Ishikawa (cell line): Measurements from ENCODE around the gene UHRF1.

Source experiments
- CEBPB ChIP-seq: IDR thresholded peaks from 2 replicates; pipeline ENCODE4 v1.6.1; 2012
- CREB1 ChIP-seq: IDR thresholded peaks from 2 replicates; pipeline ENCODE4 v1.6.1; 2012; ENCODE audit warnings: low read depth
- EGR1 ChIP-seq: IDR thresholded peaks from 2 replicates; pipeline ENCODE4 v1.6.1; 2012
- EP300 ChIP-seq: IDR thresholded peaks from 2 replicates; pipeline ENCODE4 v1.6.1; 2012; ENCODE audit warnings: borderline replicate concordance
- FOXM1 ChIP-seq: IDR thresholded peaks from 2 replicates; pipeline ENCODE4 v1.6.1; 2012; ENCODE audit warnings: low read depth, borderline replicate concordance
- MAX ChIP-seq: IDR thresholded peaks from 2 replicates; pipeline ENCODE4 v1.6.1; 2012
- NFIC ChIP-seq: IDR thresholded peaks from 2 replicates; pipeline ENCODE4 v1.6.1; 2012
- RAD21 ChIP-seq: IDR thresholded peaks from 2 replicates; pipeline ENCODE4 v1.6.1; 2012; ENCODE audit warnings: low read depth
- REST ChIP-seq: IDR thresholded peaks from 2 replicates; pipeline ENCODE4 v1.6.1; 2012; ENCODE audit warnings: low read depth, mild to moderate bottlenecking
- TAF1 ChIP-seq: IDR thresholded peaks from 2 replicates; pipeline ENCODE4 v1.6.1; 2012; ENCODE audit warnings: low read depth, mild to moderate bottlenecking
- TCF12 ChIP-seq: IDR thresholded peaks from 2 replicates; pipeline ENCODE4 v1.6.1; 2012; ENCODE audit warnings: low read depth
- TEAD4 ChIP-seq: IDR thresholded peaks from 2 replicates; pipeline ENCODE4 v1.6.1; 2012
- USF1 ChIP-seq: IDR thresholded peaks from 2 replicates; pipeline ENCODE4 v1.6.1; 2012
- YY1 ChIP-seq: IDR thresholded peaks from 2 replicates; pipeline ENCODE4 v1.6.1; 2012; ENCODE audit warnings: low read depth
- ZBTB7A ChIP-seq: IDR thresholded peaks from 2 replicates; pipeline ENCODE4 v1.6.1; 2012; ENCODE audit warnings: low read depth

Gene UHRF1

GRCh38 chr19:4984438-4984990, 75.2 kb downstream of the UHRF1 start:
- no peak for TF ChIP-seq YY1
- TF ChIP-seq REST: no peak
- no peak for TF ChIP-seq RAD21
- no peak for TF ChIP-seq TCF12
- TF ChIP-seq MAX: no peak
- no peak for TF ChIP-seq TEAD4
- TF ChIP-seq NFIC: no peak
- TF ChIP-seq CREB1: no peak
- no peak for TF ChIP-seq FOXM1
- TF ChIP-seq USF1: no peak
- TF ChIP-seq TAF1: no peak
- TF ChIP-seq ZBTB7A: no peak
- no peak for TF ChIP-seq CEBPB
- no peak for TF ChIP-seq EGR1
- TF ChIP-seq EP300: no peak

GRCh38 chr19:4985551-4985991, 76.3 kb downstream of the UHRF1 start:
- TF ChIP-seq NFIC (no peak), ZBTB7A (no peak), RAD21 (no peak), CEBPB (no peak), CREB1 (no peak), TEAD4 (no peak), EP300 (no peak), FOXM1 (no peak), YY1 (no peak), TAF1 (no peak), EGR1 (no peak), MAX (no peak)

GRCh38 chr19:4986056-4986455, 76.8 kb downstream of the UHRF1 start:
- TF ChIP-seq MAX: no peak
- no peak for TF ChIP-seq TCF12
- no peak for TF ChIP-seq EGR1
- no peak for TF ChIP-seq FOXM1
- no peak for TF ChIP-seq TEAD4
- no peak for TF ChIP-seq NFIC
- TF ChIP-seq ZBTB7A: no peak
- no peak for TF ChIP-seq YY1
- TF ChIP-seq EP300: no peak
- no peak for TF ChIP-seq REST
- TF ChIP-seq CEBPB: no peak
- TF ChIP-seq CREB1: no peak
- no peak for TF ChIP-seq TAF1
- no peak for TF ChIP-seq RAD21
- TF ChIP-seq USF1: no peak

- no peak for TF ChIP-seq EP300
- TF ChIP-seq RAD21: no peak
Measured at GRCh38 chr19:4986471-4986891, 77.2 kb downstream of the UHRF1 start.

GRCh38 chr19:4987256-4987655, 78.0 kb downstream of the UHRF1 start:
- TF ChIP-seq YY1 (no peak), CEBPB (no peak), USF1 (no peak)
